Neuronal stem cell (in vitro differentiated cells): ENCODE results near the gene SLC34A3.
"Not testable (repeated sequence)": the region's sequence is repeated elsewhere in the genome, so short reads cannot be mapped to it uniquely, and the experiment has no call there.

Source experiments
- DNase-seq: peaks from one replicate; pipeline ENCODE4 v3.0.0-alpha.2; 2013; ENCODE audit warnings: low spot score
- H2AFZ ChIP-seq: one replicate; pipeline ENCODE4 v1.6.1; 2013; ENCODE audit warnings: mild to moderate bottlenecking, low read length, inconsistent platforms
- H2AK5ac ChIP-seq: 2 replicates; pipeline ENCODE4 v1.6.1; 2013; ENCODE audit warnings: low read depth, mild to moderate bottlenecking, inconsistent platforms, low read length, moderate library complexity, mixed read lengths
- H2BK120ac ChIP-seq: 2 replicates; pipeline ENCODE4 v1.6.1; 2013; ENCODE audit warnings: low read depth, mild to moderate bottlenecking, inconsistent platforms, low read length, moderate library complexity, mixed read lengths
- H2BK12ac ChIP-seq: one replicate; pipeline ENCODE4 v1.6.1; 2013; ENCODE audit warnings: low read length, inconsistent platforms
- H2BK15ac ChIP-seq: 2 replicates; pipeline ENCODE4 v1.6.1; 2013; ENCODE audit warnings: mild to moderate bottlenecking, low read length, inconsistent platforms, mixed read lengths
- H2BK5ac ChIP-seq: one replicate; pipeline ENCODE4 v1.6.1; 2013; ENCODE audit warnings: inconsistent platforms, mild to moderate bottlenecking, low read length, moderate library complexity
- H3K14ac ChIP-seq: one replicate; pipeline ENCODE4 v1.6.1; 2013; ENCODE audit warnings: low read length, inconsistent platforms
- H3K18ac ChIP-seq: 2 replicates; pipeline ENCODE4 v1.6.1; 2013; ENCODE audit warnings: low read length, inconsistent platforms
- H3K23ac ChIP-seq: 2 replicates; pipeline ENCODE4 v1.6.1; 2013; ENCODE audit warnings: low read depth, mild to moderate bottlenecking, mixed read lengths, low read length, inconsistent platforms; ENCODE audit not compliant: poor library complexity
- H3K27ac ChIP-seq: replicated peaks from 3 replicates; pipeline ENCODE4 v1.5.1; 2013; ENCODE audit warnings: low read length, inconsistent platforms
- H3K27me3 ChIP-seq, 3 experiments: 2 replicates each; pipeline ENCODE4 v1.6.1; 2013; ENCODE audit warnings: low read length in 3 of 3, mild to moderate bottlenecking in 2 of 3, inconsistent platforms in 1 of 3, low read depth in 1 of 3, mixed read lengths in 1 of 3, moderate library complexity in 1 of 3; ENCODE audit not compliant: control insufficient read depth in 3 of 3, insufficient read depth in 3 of 3
- H3K36me3 ChIP-seq, 2 donors: replicated peaks in 1 of 2; 2 replicates each; pipeline ENCODE4 v1.6.1; 2013; ENCODE audit warnings: low read length in 2 of 2; ENCODE audit not compliant: control insufficient read depth in 2 of 2, insufficient read depth in 2 of 2
- H3K4ac ChIP-seq: 2 replicates; pipeline ENCODE4 v1.6.1; 2013; ENCODE audit warnings: inconsistent platforms, mild to moderate bottlenecking, low read length, moderate library complexity
- H3K4me1 ChIP-seq, 2 donors: 1 replicate in 1 of 2; 2 replicates in 1 of 2; pipeline ENCODE4 v1.6.1; 2013; ENCODE audit warnings: low read length in 2 of 2, low read depth in 1 of 2; ENCODE audit not compliant: control insufficient read depth in 2 of 2, insufficient read depth in 1 of 2
- H3K4me2 ChIP-seq: one replicate; pipeline ENCODE4 v1.6.1; 2013; ENCODE audit warnings: mild to moderate bottlenecking, low read length, inconsistent platforms; ENCODE audit not compliant: insufficient read depth, poor library complexity, severe bottlenecking
- H3K4me3 ChIP-seq, 2 donors: 2 replicates each; pipeline ENCODE4 v1.5.1; 2013; ENCODE audit warnings: low read length in 2 of 2, mild to moderate bottlenecking in 2 of 2, inconsistent platforms in 1 of 2, moderate library complexity in 1 of 2
- H3K79me1 ChIP-seq: one replicate; pipeline ENCODE4 v1.6.1; 2013; ENCODE audit warnings: low read depth, mild to moderate bottlenecking, inconsistent platforms, low read length, moderate library complexity
- H3K9ac ChIP-seq: one replicate; pipeline ENCODE4 v1.6.1; 2013; ENCODE audit warnings: mild to moderate bottlenecking, low read depth, low read length, inconsistent platforms; ENCODE audit not compliant: poor library complexity
- H3K9me3 ChIP-seq, 2 donors: replicated peaks in 1 of 2; 2 replicates each; pipeline versions ENCODE3 to v1.6.1; 2013; ENCODE audit warnings: low read length in 2 of 2, mild to moderate bottlenecking in 2 of 2, inconsistent platforms in 1 of 2, low read depth in 1 of 2, mixed read lengths in 1 of 2, moderate library complexity in 1 of 2; ENCODE audit not compliant: control insufficient read depth in 2 of 2, insufficient read depth in 1 of 2
- H4K8ac ChIP-seq: one replicate; pipeline ENCODE4 v1.6.1; 2013; ENCODE audit warnings: low read depth, mild to moderate bottlenecking, inconsistent platforms, low read length, moderate library complexity
- H4K91ac ChIP-seq: one replicate; pipeline ENCODE4 v1.6.1; 2013; ENCODE audit warnings: low read length, low read depth, mild to moderate bottlenecking, inconsistent platforms; ENCODE audit not compliant: poor library complexity
- WGBS, 2 donors: extraction: QIAGEN DNeasy Blood & Tissue Kit; methylation state at CpG; one replicate each; pipeline ENCODE4 v1.1.7; 2013; ENCODE audit warnings: missing lambda C conversion rate in 2 of 2, mixed read lengths in 1 of 2; ENCODE audit not compliant: insufficient read length in 2 of 2, insufficient replicate concordance in 1 of 2; ENCODE audit errors: extremely low coverage in 2 of 2; 5-methylcytosine and 5-hydroxymethylcytosine counted together

Gene SLC34A3

DNA sequence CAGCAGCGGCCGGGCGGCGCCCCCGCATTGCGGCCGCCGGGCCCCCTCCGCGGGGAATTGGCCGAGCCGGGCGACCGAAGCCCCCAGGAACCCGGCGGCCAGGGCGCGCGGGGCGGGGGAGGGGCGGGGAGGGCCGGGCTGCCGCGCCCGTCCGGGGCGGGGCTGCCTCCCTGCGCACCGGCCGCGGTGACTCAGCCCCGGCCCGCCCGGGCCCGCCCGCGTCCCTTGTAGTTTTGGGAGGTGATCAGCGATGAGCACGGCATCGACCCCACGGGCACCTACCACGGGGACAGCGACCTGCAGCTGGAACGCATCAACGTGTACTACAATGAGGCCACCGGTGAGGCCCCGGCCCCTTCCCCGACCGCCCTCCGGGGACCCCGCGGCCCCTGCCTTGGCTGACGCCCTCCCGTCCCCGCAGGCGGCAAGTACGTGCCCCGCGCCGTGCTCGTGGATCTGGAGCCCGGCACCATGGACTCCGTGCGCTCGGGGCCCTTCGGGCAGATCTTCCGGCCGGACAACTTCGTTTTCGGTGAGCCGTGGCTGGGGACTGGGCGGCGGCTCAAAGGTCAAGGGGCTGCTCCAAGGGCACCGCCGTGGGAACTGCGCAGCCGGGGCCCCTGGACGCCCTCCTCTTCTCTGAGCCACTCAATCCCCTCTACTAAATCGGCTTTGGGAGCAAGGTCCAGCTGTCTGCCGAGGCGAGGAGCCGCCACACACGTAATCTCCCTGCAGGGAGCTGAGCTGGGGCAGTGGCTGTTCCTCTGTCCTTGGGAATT is 11.0 kb downstream of the SLC34A3 start:
- Histone ChIP-seq H3K36me3 (peaks cover 19 to 32% of the 10 kb centered on the region in 2 donors), H3K4me2 (peak overlapping the region; percentile 84), H4K91ac (no peak overlapping the region), H3K23ac (peak overlapping the region; percentile 100), H3K27ac (peak overlapping the region; percentile 70), H2AK5ac (peak overlapping the region; percentile 98), H2BK5ac (peak overlapping the region; percentile 66), H2BK15ac (no peak overlapping the region), H3K4me3 (peak overlapping the region; percentile 90 to 96), H3K4me1 (peaks cover 21 to 25% of the 10 kb centered on the region in 2 donors), H2BK12ac (no peak overlapping the region), H3K18ac (peak overlapping the region; percentile 97), H3K14ac (peak overlapping the region; percentile 71), H3K79me1 (peaks cover 27% of the 10 kb centered on the region), H2AFZ (no peak overlapping the region), H3K9me3 (no peaks in the 10 kb centered on the region), H4K8ac (no peak overlapping the region), H3K9ac (peak overlapping the region; percentile 98), H2BK120ac (no peak overlapping the region), H3K27me3 (peaks cover 0 to 2% (median 0%) of the 10 kb centered on the region in 3 experiments), H3K4ac (peak overlapping the region; percentile 76)
- no peak for DNase-seq
- no CpG with 5 or more reads among the region's 83 CpGs for WGBS, 2 donors

DNA sequence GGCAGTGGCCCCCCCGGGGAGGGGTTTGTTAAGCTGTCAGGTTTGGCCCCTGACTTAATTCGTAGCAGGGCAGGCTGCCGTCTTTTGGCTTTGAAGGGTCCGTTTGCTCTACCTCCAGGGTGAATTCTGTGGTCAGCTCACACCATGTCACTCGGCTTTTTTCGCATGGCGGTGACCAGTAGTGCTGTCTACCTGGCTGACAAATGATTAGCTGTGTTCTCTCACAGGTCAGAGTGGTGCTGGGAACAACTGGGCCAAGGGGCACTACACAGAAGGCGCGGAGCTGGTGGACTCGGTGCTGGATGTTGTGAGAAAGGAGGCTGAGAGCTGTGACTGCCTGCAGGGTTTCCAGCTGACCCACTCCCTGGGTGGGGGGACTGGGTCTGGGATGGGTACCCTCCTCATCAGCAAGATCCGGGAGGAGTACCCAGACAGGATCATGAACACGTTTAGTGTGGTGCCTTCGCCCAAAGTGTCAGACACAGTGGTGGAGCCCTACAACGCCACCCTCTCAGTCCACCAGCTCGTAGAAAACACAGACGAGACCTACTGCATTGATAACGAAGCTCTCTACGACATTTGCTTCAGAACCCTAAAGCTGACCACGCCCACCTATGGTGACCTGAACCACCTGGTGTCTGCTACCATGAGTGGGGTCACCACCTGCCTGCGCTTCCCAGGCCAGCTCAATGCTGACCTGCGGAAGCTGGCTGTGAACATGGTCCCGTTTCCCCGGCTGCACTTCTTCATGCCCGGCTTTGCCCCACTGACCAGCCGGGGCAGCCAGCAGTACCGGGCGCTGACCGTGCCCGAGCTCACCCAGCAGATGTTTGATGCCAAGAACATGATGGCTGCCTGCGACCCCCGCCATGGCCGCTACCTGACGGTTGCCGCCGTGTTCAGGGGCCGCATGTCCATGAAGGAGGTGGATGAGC is 11.8 kb downstream of the SLC34A3 start:
- Histone ChIP-seq H4K91ac (no peak overlapping the region), H3K36me3 (peaks cover 19 to 32% of the 10 kb centered on the region in 2 donors), H4K8ac (no peak overlapping the region), H2BK12ac (no peak overlapping the region), H3K9ac (peak overlapping the region; percentile 45), H3K4me2 (peak overlapping the region; percentile 84), H2AK5ac (no peak overlapping the region), H3K4ac (no peak overlapping the region), H3K4me1 (peaks cover 18 to 20% of the 10 kb centered on the region in 2 donors), H3K27ac (no peak overlapping the region), H3K18ac (no peak overlapping the region), H2BK120ac (no peak overlapping the region), H3K14ac (no peak overlapping the region), H2BK5ac (no peak overlapping the region), H3K9me3 (no peaks in the 10 kb centered on the region), H2BK15ac (no peak overlapping the region), H3K4me3 (peak overlapping the region; percentile 90 to 96), H3K79me1 (peaks cover 27% of the 10 kb centered on the region), H2AFZ (no peak overlapping the region), H3K27me3 (peaks cover 0 to 2% (median 0%) of the 10 kb centered on the region in 3 experiments), H3K23ac (peak overlapping the region; percentile 83)
- WGBS, 2 donors, result no CpG with 5 or more reads among the region's 36 CpGs
- DNase-seq, result no peak

- not testable (repeated sequence) for H4K91ac ChIP-seq, H3K4ac ChIP-seq, H2BK15ac ChIP-seq, H3K4me2 ChIP-seq, H2BK12ac ChIP-seq, H2AFZ ChIP-seq, H2BK5ac ChIP-seq, H2BK120ac ChIP-seq, H2AK5ac ChIP-seq, H3K27me3 ChIP-seq, H3K18ac ChIP-seq, H3K14ac ChIP-seq, H3K9me3 ChIP-seq, DNase-seq, H3K27ac ChIP-seq
- Histone ChIP-seq H3K79me1 (peaks cover 23% of the 10 kb centered on the region), H3K4me3 (peak overlapping the region in 1 of 2 donors; percentile 25), H3K23ac (peak overlapping the region; percentile 95), H3K4me1 (peaks cover 18 to 24% of the 10 kb centered on the region in 2 donors), H3K9ac (peak overlapping the region; percentile 70), H3K36me3 (peaks cover 19 to 32% of the 10 kb centered on the region in 2 donors), H4K8ac (peak overlapping the region; percentile 43)
- no CpG with 5 or more reads among the region's 18 CpGs for WGBS, 2 donors
Measured at GRCh38 chr9:137243266-137243625, 12.5 kb downstream of the SLC34A3 start.
